Neural cell (in vitro differentiated cells): ENCODE data around the gene CREB3L2.

ENCODE experiments used
- CTCF ChIP-seq: fragments of 450-650 bp; IDR thresholded peaks from 2 replicates; pipeline ENCODE4 v1.5.1; 2014; ENCODE audit warnings: antibody characterized with exemption, mild to moderate bottlenecking, moderate library complexity; ENCODE audit not compliant: poor library complexity, severe bottlenecking
- EP300 ChIP-seq: fragments of 450-650 bp; conservative IDR thresholded peaks from 2 replicates; pipeline ENCODE4 v1.6.1; 2014; ENCODE audit warnings: antibody characterized with exemption, mild to moderate bottlenecking, moderate library complexity; ENCODE audit not compliant: poor library complexity, severe bottlenecking
- EZH2 ChIP-seq: fragments of 200-600, 300-800 bp; shearing (Covaris generic), sonication (generic); IDR thresholded peaks from 2 replicates; pipeline ENCODE4 v1.6.1; 2014; ENCODE audit warnings: antibody characterized with exemption, low read length, borderline replicate concordance, mild to moderate bottlenecking; ENCODE audit not compliant: insufficient read depth, poor library complexity, severe bottlenecking
- RAD21 ChIP-seq: fragments of 450-650 bp; conservative IDR thresholded peaks from 2 replicates; pipeline ENCODE4 v1.6.1; 2014; ENCODE audit warnings: antibody characterized with exemption, mild to moderate bottlenecking, moderate library complexity

GRCh38 chr7:137886746-137887145, 115.1 kb downstream of the CREB3L2 start:
- no peak for TF ChIP-seq CTCF
- no peak for TF ChIP-seq RAD21
- no peak for TF ChIP-seq EZH2
- TF ChIP-seq EP300: no peak
